22Rv1 (cell line): ENCODE measurements around the gene PLAAT3.

Experiments
- H3K27ac ChIP-seq: fragments of 450-650 bp; 2 replicates; pipeline ENCODE4 v1.5.1; 2017
- ZFX ChIP-seq: fragments of 450-650 bp; IDR thresholded peaks from 2 replicates; pipeline ENCODE4 v1.6.1; 2017; ENCODE audit warnings: antibody characterized with exemption, borderline replicate concordance
- TF ChIP-seq, protein P1 (sequence below): fragments of 450-650 bp; IDR thresholded peaks from 2 replicates; pipeline ENCODE4 v1.5.1; 2017; ENCODE audit warnings: mild to moderate bottlenecking

PLAAT3 gene

DNA sequence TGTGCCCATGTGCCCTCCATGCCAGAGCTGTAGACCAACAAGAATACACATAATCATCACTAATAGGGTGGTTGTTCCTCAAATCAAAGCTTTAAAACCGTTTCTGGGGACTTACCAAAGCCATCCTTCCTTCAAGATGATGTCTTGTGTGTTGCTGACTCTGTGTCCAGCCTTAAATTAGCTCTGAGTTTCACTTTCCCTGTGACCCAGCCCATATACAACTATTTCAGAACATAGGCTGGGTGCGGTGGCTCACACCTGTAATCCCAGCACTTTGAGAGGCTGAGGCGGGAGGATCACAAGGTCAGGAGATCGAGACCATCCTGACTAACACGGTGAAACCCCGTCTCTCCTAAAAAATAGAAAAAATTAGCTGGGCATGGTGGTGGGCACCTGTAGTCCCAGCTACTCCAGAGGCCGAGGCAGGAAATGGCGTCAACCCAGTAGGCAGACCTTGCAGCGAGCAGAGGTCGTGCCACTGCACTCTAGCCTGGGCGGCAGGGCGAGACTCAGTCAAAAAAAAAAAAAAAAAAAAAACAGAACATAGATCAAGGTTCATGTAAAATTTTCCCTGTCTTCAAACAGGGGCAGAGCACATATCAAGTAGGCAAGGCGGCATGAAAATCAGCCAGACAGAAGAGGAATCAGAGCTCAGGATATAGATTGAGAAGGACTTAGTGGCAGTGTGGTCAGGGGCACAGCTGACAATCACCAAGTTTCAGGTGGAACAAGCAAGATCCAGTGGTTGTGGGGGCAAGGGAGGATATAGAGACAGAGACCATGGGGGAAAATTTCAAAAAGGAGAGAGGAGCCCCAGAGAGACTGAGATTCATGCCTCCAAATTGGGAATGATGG is 50.8 kb downstream of the PLAAT3 start, which contains the start of gene PLAAT2:
PLAAT2 (minus strand) TSS at position 179 of the 855 bp plus-strand sequence; CDS start at position 124, 55 bp downstream.
- TF ChIP-seq ZFX = no peak
- TF ChIP-seq, protein P1, sequence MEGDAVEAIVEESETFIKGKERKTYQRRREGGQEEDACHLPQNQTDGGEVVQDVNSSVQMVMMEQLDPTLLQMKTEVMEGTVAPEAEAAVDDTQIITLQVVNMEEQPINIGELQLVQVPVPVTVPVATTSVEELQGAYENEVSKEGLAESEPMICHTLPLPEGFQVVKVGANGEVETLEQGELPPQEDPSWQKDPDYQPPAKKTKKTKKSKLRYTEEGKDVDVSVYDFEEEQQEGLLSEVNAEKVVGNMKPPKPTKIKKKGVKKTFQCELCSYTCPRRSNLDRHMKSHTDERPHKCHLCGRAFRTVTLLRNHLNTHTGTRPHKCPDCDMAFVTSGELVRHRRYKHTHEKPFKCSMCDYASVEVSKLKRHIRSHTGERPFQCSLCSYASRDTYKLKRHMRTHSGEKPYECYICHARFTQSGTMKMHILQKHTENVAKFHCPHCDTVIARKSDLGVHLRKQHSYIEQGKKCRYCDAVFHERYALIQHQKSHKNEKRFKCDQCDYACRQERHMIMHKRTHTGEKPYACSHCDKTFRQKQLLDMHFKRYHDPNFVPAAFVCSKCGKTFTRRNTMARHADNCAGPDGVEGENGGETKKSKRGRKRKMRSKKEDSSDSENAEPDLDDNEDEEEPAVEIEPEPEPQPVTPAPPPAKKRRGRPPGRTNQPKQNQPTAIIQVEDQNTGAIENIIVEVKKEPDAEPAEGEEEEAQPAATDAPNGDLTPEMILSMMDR = no peak

DNA sequence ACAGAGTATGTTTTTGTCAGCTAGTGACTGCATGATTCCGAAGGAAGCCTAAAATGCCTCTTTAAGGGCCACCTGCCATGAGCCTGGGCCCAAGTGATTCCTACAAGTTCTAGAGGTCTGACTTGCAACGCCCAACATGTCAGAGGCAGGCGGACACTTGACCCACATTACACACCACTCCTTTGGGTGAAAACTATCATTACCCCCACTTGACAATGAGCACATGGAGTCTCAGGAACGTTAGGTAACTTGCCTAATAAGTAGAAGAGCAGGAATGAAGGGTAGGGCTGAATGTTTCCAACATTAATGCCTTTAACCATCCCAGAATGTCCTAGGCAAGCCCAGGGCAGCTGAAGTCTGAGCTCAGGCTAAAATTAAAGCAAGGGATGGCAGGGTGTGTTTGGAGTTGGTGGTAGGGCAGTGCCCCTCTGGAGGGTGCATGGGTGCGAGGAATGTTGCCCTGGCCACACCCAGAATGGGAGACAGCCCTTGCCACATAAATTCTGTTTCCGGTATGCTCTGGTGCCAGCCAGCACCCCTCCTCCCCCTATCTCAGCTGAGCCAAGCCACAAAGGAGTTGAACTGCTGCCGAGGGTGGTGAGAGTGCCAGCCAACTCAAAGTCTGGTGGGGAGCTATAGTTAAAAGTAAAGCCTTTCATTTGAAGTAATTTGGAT is 53.6 kb downstream of the PLAAT3 start:
- TF ChIP-seq ZFX = no peak
- TF ChIP-seq, protein P1 = no peak
- H3K27ac ChIP-seq = no peak overlapping the region

More for the DNA sequence above, 50.8 kb downstream of the PLAAT3 start, which contains the start of gene PLAAT2:
- no peak within 1 kb of the TSS for H3K27ac ChIP-seq

DNA sequence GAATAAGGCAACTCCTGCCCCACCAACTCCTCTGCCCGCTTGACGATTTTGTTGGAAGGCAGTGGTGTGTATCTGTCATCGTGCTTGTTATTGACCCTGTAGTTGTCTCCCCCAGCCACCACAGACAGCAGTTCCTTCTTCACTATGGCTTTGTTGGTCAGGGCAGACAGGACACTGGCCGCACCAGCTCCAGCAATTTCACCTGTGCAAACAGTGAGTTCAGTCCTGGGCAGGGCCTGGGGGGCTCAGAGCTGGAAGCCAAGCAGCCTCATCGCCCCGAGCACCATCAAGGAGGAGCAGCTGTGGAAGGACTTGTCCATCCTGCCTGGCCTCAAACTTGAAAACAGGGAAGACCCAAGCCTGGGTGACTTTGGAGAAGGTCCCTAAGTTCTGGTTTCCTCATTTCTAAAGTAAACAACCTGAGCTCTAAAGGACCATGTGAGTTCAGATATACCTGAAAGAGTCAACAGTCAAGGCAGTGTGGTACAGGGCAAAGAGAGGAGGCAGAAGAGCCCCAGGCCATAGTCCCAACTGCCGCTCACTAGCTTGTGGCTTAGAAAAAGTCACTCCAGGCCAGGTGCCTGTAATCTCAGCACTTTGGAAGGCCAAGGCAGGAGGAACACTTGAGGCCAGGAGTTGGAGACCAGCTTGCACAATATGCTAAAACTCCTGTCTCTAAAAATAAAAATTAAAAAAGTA is 55.6 kb downstream of the PLAAT3 start:
- H3K27ac ChIP-seq = no peak overlapping the region
- TF ChIP-seq ZFX = no peak
- TF ChIP-seq, protein P1 = no peak

DNA sequence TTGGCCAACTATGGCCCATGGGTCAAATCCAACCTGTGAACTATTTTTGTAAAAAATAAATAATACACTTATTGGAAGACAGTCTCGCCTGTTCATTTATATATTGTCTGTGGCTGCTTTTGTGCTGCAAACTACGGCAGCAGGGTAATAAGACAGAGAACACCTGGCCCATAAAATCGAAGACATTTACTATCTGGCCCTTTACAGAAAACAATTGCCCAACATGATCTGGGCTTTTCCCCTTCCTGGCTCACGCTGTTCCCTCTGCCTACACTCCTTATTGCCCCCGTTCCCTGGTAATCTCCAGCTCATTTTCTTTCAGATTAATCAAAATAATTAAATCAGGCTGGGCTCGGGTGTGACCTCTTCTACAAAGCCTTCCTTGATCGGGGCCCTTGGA is 56.7 kb downstream of the PLAAT3 start:
- no peak for TF ChIP-seq ZFX
- TF ChIP-seq, protein P1 = no peak

DNA sequence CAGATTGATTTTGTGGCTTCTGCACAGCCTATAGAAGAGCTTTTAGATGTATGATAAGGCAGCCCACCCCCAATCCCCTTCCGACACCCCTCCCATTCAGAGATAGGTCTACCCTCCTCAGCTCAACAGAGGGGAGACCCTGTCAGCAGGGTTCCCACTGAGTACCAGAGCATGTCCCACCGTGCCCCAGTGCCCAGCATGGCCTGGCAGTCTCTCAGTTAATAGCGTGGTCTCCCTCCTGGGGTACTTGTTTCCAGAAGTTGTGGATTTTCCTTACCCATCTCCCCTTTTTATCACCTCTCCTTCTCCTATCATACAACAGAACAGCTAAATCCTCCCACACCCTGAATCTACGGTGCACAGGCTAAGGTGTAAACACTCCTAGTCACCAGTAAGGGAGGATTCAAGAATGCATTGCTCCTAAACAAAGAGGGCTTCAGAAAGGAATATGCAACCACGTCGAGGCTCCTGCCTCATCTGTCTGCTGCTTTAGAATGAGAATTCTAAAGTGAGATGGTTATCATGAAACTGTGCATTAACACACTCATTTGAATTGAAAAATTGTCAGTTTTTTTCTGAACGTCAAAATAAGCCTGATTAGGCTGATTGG is 57.7 kb downstream of the PLAAT3 start:
- H3K27ac ChIP-seq = no peak overlapping the region
- TF ChIP-seq, protein P1 = no peak
- no peak for TF ChIP-seq ZFX

More for the DNA sequence above, 56.7 kb downstream of the PLAAT3 start:
- H3K27ac ChIP-seq = no peak overlapping the region

DNA sequence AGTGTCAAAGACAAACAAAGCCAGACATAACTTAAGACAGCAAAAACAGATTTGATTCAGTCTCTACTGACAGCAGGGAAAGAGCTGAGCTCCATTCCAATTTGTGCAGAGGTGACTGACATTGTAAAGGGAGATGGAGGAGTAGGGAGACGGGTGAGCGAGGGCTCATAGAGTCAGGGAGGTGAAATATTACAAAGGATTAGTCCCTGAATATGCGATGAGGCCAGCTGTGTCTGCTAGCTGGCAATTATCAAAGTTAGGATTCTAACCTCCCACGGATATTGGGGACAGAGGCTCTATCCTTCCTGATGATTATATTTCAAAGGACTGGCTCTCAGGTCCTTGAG is 59.4 kb downstream of the PLAAT3 start:
- TF ChIP-seq, protein P1 = no peak
- TF ChIP-seq ZFX = no peak
- no peak overlapping the region for H3K27ac ChIP-seq
